HG03354 (cell line): Measurements from ENCODE around the gene CDCP2.

Experiments used
- ATAC-seq: cut with Tn5 transposase; IDR thresholded peaks from one replicate; pipeline ENCODE4 v1.9.1; 2021; ENCODE audit warnings: mild to moderate bottlenecking; ENCODE audit not compliant: unreplicated experiment, poor library complexity, severe bottlenecking

CDCP2 gene

DNA sequence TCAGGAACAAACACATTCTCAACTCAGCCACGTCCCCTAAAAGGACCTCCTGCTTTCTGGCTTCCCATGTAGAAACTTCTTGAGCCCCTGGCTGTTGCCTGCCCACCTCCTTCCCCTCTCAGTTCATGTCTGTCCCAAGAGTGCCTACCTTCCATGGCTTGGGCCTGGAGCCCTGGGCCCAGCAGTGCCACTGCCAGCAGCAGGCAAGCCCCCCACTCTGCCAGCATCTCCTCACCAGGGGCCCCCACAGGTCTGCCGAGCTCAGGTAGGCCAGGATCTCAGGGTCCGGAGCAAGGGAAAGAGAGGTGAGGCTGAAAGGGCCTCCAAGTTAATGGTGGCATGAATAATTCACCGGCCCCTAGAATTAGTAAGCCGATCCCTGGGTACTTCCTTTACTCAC is at the start of gene CDCP2:
CDCP2 (minus strand) TSS at position 305 of the 400 bp plus-strand sequence; CDS start at position 227, 78 bp downstream.
- ATAC-seq = no peak

DNA sequence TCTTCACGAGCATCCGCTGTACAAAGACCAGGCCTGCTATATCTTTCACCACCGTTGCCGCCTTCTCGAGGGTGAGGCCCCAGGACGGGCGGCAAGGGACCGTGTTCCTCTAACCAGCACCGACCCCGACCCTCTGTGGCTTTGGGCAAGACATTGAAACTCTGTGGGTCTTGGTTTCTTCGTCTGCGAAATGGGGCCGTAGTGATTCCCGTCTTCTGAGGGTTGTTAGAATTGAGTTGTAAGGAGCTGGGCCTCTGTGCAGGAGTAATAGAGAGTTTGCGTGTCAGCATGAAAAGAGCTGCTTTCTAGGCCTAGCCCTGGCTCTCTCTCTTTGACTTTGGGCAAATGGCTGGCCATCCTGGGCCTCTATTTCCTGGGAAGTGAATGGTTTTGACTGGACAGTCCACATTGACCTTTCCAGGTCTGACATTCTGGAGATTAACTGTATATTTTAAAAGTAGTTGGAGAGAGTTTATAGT is 47.8 kb upstream of the CDCP2 start:
- ATAC-seq = peak; percentile 26

DNA sequence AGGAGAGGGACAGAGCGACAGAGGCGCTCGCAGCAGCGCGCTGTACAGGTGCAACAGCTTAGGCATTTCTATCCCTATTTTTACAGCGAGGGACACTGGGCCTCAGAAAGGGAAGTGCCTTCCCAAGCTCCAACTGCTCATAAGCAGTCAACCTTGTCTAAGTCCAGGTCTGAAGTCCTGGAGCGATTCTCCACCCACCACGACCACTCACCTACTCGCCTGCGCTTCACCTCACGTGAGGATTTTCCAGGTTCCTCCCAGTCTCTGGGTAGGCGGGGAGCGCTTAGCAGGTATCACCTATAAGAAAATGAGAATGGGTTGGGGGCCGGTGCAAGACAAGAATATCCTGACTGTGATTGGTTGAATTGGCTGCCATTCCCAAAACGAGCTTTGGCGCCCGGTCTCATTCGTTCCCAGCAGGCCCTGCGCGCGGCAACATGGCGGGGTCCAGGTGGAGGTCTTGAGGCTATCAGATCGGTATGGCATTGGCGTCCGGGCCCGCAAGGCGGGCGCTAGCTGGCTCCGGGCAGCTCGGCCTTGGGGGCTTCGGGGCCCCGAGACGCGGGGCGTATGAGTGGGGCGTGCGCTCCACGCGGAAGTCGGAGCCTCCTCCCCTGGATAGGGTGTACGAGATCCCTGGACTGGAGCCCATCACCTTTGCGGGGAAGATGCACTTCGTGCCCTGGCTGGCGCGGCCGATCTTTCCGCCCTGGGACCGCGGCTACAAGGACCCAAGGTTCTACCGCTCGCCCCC is 47.1 kb upstream of the CDCP2 start, which contains the start of the genes CYB5RL and MRPL37:
CYB5RL (minus strand) TSS at position 266 of the 754 bp plus-strand sequence. CDS start 4,414 bp downstream, outside the sequence.
MRPL37 (plus strand) TSS at position 403 of the 754 bp plus-strand sequence; CDS start at position 480, 77 bp downstream.
- ATAC-seq = peak; percentile 96

DNA sequence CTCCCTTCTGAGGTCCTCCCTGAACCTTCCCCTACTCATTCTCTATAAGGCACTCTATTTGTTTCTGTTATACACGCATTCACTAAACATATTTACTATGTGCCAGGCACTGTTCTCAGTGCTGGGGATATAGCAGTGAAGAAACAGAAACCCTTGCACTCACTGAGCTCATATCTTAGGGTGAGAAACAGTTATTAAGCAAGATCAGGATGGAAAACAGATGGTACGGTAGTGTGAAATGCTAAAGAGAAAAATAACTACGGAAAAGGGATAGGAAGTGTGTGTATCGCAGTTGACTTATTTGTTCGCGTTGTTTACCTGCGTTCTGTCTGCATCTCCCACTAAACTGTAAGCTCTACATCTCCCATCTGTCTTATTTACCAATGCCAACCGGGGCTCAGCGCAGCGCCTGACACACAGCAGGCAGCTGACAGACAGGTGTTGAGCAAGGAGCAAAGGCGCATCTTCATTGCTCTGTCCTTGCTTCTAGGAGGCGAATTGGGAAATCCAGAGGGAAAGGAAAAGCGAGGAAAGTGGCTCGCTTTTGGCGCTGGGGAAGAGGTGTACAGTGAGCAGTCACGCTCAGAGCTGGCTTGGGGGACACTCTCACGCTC is 46.5 kb upstream of the CDCP2 start:
- peak; percentile 2 for ATAC-seq

DNA sequence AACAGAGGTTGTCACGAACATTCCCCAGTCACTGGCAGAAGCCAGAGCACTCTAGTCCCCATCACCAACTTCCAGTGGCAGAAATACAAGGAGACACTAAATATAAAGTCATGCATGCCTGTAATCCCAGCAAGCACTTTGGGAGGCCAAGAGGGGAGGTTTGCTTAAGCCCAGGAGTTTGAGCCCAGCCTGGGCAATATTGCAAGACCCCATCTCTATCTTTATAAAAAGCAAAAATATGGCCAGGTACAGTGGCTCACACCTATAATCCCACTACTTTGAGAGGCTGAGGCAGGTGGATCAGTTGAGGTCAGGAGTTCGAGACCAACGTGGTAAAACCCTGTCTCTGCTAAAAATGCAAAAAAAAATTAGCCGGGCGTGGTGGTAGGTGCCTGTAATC is 40.7 kb upstream of the CDCP2 start:
- no peak for ATAC-seq

DNA sequence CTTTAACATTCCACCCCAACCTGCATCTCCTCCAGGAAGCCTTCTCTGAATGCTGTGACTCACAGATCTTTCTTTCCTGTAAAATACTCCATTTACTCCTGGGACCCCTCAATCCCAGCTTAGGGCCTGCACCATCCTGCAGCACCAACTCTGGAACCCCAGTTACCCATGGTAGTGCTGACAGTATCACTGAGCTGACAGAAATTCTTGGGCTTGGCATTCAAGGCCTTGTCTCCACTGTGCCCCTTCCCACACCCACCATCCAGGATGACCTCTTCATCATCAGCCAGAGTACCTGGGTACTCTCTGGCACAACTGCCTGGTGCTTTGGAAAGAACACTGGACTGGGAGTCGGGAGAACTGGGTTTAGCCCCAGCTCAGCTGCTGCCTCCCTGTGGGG is 38.7 kb upstream of the CDCP2 start:
- no peak for ATAC-seq

DNA sequence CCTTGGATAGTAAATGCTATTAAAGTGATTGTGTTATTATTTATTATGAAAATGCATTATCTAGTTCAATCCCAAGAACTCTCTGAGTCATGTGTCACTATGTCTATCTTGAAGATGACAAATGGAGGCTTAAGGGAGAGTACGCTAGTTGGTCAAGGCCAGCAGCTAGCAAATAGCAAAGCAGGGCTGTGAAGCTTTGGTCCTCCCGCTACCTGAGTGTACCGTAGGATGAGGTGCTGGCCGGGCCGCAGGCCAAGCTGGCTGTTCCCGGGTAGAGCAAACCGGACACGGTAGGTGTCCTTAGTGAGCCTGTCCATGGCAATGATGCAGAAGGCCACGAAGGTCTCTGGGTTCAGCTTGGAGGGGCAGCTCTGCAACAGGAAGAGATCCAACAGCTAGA is 37.7 kb upstream of the CDCP2 start:
- ATAC-seq = no peak

DNA sequence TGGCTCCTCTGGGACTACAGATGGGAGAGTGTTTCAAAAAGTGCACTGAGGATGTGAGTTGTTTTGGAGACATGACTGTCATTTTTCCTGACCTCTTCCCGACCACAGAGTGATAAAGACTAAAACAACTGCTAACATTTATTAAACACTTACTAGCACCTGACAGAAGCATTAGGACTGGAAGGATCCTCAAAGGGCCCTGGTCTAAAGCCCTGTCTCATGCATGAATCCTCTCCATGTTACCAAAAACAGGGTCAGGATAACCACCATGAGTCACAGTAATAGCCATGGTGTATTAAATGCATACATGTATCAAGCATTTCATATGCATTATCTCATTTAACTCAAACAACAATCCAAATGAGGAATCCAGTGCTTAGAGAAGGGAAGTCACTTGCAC is 35.5 kb upstream of the CDCP2 start:
- no peak for ATAC-seq

DNA sequence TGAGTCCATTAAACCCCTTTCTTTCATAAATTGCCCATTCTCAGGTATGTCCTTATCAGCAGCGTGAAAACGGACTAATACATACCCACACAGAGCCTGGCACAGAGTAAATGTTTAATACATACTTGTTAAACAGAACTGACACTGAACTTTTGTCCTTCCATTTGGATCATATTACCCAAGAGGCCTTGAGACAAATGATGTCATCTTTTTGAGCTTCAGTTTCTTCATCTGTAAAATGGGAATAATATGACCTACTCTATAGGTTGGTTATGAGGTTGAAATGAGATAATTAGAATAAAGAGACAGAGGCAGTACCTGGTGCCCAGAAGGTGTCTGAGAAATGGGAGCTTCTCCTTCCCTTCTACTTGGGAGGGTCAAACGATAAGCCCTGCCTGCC is 33.3 kb upstream of the CDCP2 start:
- ATAC-seq = no peak

DNA sequence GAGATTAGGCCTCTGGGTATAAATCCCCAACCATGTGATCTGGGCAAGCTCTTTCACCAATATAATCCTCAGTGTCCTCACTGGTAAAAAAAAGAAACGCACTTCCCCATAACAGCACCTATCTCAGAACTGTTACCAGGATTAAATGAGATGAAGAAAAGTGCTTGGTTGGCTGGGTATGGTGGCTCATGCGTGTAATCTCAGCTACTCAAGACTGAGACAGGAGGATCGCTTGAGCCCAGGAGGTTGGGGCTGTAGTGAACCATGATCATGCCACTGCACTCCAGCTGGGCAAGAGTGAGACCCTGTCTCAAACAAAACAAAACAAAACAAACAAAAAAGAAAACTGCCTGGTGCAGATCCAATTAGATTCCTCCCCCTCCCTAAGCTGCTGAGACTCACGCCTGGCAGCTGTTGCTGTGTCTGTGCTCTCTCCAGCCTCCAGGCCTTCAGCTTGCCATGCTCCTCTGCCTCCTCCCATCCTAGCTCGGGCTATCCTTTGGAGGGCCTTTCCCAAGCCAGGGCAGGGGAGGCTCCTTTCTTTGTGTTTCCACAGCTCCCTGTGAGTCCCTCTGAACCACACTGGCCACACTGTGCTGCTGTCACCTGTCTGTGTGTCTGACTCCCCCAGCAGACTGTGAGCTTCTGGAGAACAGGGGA is 28.0 kb upstream of the CDCP2 start:
- no peak for ATAC-seq

DNA sequence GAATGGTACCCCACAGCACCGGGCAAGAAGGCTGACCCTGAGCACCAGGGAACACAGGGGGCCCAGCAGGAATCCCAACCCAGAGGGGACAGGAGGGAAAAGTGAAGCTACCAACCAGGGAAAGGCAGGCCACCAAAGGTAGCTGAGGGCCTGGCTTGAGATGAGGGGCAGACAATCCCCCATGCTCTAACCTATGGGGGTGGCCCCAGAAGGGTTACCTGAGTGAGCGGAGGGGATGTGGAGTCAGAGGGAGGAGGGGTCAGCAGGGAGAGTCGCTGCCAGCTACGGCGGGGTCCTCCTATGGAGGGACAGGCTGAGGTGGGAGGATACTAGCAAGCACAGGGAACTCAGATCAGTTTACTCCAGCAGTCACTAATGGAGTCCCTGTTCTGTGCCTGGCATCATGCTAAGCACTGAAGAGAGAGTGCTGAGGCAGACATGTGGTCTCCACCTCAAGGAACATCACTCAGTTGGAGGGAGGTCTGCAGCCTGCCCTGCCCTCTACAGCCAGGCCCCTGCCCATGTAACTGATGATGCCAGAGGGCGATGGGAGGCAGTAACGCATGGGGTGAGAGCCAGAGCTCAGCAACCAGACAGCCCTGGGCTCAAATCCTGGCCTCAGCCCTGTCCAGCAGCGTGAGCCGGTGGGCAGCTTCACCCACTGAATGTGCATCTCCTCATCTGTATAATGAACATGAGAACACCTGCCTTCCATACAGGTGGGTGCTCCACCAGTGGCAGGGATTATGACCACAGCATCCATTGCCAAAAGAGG is 25.7 kb upstream of the CDCP2 start:
- no peak for ATAC-seq

DNA sequence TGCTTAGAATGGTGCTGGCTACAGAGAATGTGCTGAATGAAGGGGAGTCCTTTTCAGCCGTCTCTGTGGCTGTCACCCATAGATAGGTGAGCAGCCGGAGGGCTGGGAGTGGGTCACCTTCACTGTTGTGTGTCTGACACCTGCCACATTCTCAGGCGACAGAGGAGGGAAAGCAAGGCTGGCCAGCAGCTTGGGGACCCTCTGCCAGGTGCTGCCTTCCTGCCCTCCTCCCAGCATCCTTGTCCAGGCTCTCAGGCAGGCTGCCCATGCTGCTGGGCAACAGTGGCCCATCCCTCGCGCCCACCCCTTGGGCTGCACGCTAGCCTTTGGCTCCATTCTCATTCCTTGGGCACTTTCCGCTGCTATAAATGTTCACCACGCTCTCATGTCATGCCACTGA is 24.9 kb upstream of the CDCP2 start:
- no peak for ATAC-seq

DNA sequence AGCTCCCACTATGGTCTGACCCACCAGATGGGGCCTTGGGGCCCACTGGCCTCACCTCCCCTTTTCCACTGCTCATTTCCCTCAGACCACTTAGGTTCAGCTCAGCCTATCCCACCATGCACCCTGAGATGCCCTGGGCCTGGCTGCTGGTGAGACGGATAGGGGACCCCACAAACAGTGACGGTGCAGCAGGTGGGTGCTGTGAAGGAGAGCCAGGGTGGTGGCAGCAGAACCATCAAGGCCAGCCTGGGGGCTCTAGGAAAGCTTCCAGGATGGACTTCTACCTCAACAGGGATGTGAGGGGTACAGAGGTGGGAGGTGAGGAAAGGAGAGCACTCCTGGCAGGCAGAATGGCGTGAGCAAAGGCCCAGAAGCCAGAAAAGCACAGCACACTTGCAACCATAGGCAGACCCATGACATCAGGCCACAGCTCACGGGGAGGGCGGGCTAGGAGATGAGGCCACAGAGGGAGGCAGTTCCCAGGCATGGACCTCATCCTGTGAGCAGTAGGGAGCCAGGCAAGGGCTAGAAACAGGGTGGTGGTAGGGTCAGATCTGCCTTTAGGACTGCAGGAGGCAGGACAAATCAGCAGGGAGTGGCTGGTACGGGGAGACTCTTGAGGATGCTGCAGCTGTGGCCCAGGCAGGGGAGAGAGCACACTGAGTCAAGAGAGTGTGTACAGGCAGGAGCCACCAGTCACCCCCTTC is 24.0 kb upstream of the CDCP2 start:
- ATAC-seq = no peak

DNA sequence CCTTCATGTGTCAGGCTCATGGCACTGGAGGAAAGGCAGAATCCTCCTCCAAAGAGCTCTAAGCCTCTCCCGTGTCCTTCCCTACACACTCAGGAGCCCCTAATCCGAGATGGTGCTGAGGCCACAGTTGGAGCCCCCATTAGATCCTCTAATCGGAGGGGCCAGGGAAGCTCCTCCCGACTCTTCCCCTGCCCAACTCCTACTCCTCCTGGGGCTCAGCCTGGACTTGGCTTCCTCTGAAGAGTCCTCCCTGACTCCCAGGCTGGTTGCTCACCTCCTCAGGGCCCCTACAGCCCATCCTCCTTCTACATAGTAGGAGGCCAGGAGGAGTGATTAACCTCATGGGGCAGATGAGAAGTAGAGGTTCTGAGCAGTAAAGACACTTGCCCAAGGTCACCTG is 21.3 kb upstream of the CDCP2 start:
- ATAC-seq = no peak

DNA sequence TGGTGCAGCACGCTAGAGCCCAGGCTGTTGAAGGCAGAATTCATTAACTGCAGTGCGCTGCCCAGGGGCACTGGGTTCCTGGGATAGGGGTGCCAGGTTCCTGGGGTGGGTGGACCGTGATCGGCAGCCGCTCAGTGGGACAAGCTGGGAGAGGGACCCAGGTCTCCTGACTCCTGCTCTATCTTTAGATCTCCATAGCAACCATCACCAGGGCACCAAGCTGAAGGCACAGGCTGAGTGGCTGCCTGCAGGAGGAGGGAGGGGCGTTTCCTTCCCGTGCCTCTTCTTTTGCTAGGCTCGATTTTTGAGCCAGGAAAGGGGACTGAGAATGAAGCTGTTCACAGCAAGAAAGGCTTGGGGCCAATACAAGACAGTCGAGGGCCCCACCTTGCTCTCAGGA is 20.9 kb upstream of the CDCP2 start:
- no peak for ATAC-seq

DNA sequence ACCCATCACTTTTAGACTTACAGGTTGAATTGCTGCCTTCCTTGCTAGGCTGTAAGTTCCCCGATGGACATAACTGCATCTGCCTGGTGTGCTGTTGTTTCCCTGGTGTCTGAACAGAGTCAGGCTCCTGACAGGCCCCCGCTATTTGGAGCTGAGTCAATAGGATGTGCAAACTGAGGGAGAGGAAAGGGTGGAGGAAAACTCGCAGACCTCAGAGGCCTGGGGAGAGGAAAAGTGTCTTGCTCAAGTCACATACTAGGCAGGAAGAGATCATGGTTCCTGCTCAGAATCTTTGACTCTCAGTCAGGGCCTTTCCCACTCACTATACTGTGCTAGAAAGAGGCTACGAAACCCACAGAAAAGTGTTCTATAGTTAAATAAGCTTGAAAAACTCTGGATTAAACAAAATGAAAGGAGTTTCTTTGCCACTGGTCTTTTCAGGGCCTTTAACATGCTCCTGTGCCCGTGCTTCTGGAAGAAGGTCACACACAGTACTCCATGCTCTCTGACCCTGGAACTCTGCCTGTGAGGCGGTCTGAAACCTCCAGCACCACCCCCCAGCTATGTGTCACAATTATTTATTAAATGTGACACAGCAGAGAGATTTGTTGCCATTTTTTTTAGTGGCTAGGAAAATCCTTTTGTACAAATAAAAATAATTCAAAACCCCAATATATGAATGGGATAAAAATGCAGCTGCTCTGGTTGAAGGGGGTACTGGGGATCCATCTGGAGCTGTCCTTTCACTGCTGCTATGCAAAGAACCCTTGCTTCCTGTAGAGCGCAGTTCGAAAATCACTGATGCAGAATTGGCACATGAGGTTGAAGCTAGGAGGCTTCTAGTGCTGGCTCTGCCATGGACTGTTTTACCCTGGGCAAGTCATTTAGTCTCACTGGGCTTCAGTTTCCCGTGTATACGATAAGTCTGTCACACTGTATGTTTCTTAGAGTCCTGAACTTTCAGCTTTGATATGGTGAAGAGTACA is 20.1 kb upstream of the CDCP2 start:
- no peak for ATAC-seq

DNA sequence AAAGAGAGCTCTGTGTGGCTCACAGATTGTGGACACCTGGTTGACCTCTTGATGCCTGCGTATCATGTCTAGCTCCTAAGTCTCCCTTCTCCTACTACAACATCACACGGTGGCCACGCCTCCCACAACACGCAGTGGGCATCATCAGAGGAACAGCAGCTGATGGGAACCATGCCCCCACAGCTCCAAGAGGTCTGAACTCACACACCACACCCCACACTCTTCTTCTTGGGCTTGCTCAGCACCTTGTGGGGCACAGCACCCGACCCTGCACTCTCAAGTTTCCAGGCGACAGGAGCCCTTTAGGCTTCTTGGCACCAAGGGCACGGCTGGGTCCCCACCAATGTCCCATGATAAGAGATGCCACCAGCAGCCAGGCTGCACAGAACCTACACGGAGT is 18.8 kb upstream of the CDCP2 start:
- no peak for ATAC-seq

DNA sequence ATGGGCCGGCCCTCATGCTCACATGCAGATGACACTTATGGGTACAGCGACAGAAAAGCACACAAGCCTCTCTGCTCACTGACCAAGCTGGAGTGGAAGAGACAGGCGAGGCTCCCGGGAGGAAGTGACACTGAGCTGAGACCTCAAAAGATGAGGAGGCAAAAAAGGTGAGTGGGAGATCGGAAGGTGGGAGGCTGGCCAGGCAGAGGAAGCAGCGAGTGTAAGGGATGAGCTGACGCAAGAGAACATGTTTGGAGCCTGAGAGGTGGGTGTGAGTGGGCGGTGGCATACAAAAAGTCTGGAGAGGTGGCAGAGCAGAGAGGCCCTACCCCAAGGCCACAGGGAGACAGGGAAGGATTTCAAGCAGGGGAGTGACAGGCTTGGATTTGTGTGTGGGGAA is 18.2 kb upstream of the CDCP2 start:
- ATAC-seq = no peak
